HG03135 (cell line): ENCODE results near the gene MACROD2.
A peak's percentile ranks its signal among the peaks of the same experiment; 100 is the strongest.
"Not testable (repeated sequence)": the region's sequence is repeated elsewhere in the genome, so short reads cannot be mapped to it uniquely, and the experiment has no call there.

Experiments used
- ATAC-seq: cut with Tn5 transposase; IDR thresholded peaks from one replicate; pipeline ENCODE4 v1.9.1; 2021; ENCODE audit warnings: mild to moderate bottlenecking, moderate library complexity; ENCODE audit not compliant: unreplicated experiment

The MACROD2 gene

GRCh38 chr20:15179781-15180180, 1184.5 kb downstream of the MACROD2 start:
- ATAC-seq = no peak

DNA sequence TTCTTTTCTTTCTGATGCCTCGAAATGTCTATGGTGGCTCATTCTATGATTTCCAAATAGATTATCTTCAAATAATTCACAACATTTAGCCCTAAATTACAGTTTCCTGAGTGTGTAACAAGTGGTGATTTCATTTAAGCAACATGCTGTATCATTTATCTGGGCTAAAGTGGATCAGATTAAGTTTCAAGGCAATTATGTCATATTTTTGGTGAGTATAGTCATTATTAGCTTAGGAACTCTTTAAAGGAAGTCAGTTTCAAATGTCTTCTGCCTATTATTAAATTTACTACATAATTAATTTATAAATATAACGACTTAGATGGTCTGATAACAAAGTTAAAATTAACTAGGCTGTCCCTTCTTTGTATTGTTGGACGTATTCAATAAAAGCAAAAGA, 1190.0 kb downstream of the MACROD2 start:
- no peak for ATAC-seq

GRCh38 chr20:15185913-15186312, 1190.6 kb downstream of the MACROD2 start:
- ATAC-seq = no peak

DNA sequence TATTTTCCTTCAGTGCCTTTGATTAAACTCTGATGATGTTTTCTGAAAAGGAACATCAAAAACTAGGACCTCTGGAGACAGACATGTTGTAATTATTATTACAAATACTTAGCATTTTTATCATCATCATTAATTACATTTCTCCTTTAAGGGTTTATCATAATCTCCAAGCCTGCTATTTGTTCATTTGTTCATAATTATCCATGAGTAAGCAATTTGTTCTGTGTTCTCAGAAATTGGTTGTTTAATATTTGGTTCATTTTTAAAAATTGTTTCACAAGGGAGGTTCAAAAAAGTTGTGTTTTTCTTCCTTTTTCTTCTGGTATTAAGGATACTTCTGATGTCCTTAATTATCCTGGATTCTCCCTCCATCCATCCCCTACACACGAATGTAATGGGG, 1192.3 kb downstream of the MACROD2 start:
- no peak for ATAC-seq

DNA sequence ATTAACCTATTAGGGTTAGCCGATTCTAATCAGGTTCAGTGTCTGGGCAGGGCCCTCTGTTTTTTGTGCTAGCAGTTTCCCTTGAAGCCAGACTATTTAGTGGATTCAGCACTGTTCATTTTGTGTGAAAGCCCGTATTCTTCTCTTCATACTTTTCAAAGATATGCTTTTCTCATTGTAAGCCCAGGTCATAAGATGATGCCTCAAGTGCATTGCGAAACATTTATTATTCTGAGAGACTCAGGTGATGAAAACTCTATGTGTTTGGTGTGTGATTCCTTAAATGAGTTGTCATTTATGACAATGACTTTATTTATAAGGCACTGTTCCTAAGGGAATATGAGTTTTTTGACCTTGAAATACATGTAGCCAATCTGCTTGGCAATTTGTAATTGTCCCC, 1193.1 kb downstream of the MACROD2 start:
- no peak for ATAC-seq

GRCh38 chr20:15191082-15191723, 1195.9 kb downstream of the MACROD2 start:
- ATAC-seq = no peak

DNA sequence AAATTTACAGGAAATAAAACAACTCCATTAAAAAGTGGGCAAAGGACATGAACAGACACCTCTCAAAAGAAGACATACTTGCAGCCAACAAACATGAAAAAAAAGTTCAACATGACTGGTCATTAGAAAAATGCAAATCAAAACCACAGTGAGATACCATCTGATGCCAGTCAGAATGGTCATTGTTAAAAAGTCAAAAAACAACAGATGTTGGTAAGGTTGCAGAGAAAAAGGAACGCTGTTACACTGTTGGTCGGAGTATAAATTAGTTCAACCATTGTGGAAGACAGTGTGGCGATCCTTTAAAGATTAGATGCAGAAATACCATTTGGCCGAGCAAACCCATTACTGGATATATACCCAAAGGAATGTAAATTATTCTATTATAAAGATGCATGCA, 1200.1 kb downstream of the MACROD2 start:
- no peak for ATAC-seq

DNA sequence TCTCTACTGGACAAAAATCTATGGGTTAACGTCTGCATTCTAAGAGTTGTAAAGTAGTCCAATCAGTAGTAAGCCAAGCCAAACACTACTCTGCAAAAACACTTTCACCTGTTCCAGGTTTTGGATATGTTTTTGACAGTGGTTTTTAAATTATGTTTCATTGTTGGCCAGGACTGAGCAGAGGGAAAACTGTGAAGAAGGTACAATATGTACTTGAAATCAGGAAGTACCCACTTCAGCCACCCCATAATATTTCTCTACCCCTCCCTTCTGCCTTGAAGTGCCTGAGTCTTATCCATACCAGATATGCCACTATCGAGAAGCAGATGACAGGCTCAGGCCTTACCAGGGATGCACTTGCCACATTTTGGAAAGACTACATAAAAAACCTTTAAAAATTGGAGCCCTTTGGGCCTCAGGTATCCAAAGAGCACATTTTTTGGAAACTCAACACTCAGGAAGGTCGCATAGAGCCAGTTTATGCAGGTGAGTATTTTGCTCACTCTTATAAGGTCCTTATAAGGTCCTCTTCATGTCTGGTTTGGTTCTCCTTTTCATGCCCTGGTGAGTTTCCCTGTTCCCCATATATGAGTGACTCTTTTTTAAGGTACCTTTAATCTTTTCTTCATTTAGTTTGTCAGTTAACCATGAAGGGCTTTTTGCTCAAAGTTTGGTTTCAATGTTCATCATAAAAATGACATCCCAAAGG, 1201.4 kb downstream of the MACROD2 start:
- no peak for ATAC-seq

DNA sequence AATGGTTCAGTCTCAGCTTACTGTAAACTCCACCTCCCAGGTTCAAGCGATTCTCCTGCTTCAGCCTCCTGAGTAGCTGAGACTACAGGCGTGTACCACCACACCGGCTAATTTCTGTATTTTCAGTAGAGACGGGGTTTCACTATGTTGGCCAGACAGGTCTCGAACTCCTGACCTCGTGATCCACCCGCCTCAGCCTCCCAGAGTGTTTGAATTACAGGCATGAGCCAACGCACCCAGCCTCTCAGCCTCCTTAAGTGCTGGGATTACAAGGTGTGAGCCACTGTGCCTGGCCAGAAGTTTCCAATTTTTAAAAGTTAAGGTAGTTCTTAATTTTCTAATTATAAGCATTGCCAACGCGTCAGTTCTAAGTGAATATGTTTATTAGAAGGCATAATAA, 1202.7 kb downstream of the MACROD2 start:
- ATAC-seq = not testable (repeated sequence)

DNA sequence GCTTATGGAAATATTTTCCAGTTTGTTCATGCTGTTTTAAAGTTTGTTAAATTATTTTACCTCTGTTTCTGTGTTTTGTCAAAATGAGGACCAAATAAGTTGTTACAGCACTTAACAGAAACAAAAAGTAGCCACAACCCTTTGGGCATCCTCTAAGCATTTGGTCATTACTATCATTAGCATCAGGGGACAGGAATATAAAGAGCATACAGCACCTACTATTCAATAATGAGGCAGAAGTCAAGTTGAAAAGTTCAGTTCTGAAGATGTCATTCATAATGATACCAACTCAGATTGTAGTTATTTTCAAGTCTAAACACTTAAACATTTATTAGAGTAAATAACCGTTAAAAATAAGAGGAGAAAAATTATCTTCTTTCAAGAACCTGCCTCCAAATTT, 1204.4 kb downstream of the MACROD2 start:
- peak; percentile 56 for ATAC-seq

GRCh38 chr20:15200147-15200565, 1204.8 kb downstream of the MACROD2 start:
- ATAC-seq = peak; percentile 74

- ATAC-seq = no peak
Measured at GRCh38 chr20:15201602-15202001, 1206.3 kb downstream of the MACROD2 start.

- ATAC-seq = no peak
Measured at GRCh38 chr20:15204234-15204633, 1208.9 kb downstream of the MACROD2 start.

DNA sequence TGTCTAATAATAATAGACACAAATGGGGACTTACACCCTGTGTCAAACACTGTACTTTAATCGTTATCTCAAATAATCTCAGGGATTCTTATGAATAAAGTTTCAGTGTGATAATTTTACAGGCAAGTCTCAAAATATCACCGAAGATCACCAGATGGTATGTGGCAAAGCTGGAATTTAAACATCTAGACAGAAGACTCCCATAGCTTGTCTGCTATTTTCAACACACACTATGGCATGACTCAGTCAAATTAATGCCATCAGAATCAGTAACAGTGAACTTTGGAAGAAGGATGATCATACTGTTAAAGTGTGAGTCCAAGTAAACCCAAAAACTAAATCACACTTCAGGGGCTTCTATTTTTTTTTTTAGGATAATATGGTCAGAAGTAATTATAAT, 1209.7 kb downstream of the MACROD2 start:
- ATAC-seq = no peak

DNA sequence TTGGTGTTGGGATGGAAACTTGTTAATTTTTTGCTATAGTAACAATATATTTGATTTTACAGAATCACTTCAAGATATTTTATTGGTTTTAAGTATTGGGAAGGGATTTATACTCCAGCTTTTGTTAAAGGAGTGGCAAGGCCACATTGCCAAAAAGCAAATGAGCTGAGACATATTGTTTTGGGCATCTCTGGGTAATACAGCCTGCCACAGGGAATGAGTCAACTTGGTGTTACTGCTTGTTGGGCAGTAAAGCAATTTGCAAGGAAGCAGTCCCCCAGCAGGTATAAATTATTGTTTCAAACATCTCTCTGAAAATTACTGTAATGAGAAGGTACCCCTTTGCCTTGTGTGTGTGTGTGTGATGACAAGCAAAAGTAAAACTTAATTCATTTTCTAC, 1210.4 kb downstream of the MACROD2 start:
- ATAC-seq = no peak

GRCh38 chr20:15209537-15209936, 1214.2 kb downstream of the MACROD2 start:
- ATAC-seq = no peak

DNA sequence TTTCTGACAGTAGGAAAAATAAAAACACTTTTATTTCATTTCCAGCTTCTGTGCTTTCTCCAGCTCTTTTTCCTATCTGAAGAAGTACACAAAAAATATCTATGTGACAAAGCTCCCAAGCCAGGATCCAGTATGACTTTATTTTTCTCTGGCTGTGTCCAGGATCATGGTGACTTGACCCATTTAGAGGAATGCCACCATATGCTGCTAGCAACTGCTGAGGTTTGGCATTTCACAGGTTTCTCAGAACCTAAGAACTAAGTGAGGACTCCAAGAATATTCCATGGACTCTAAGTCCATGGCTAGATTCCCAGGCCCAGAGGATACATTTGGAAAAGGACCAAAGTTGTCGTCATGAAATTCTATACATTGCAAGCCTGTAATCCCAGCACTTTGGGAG, 1218.7 kb downstream of the MACROD2 start:
- ATAC-seq = no peak

DNA sequence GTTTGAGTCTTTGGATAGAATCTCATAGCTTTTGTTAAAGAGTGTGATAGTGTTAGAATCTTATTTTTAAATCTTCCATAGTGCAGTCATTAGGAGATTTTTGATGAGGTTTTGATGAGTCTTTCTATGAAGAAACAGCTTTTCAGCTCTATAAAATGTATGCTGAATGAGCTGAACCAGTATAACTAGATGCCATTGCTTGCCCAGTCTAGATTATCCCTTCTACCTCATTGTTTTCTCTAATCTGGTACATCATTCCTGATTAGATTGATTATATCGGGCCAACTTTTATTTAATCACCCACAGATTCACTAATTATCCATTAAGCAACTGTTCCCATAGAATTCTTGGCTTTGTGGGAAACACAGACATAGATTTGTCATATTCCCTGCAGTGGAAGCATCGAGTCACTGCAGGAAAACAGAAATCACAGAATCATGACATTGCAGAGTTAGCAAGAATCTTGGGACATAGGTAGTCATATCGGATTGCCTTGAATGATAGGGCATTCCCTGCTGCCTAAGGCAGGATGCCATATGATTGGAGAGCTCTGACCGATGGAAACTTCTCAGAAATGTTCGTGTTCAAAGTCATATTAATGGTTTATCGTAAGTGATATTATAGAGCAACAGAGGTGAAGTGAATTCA, 1224.8 kb downstream of the MACROD2 start:
- no peak for ATAC-seq

DNA sequence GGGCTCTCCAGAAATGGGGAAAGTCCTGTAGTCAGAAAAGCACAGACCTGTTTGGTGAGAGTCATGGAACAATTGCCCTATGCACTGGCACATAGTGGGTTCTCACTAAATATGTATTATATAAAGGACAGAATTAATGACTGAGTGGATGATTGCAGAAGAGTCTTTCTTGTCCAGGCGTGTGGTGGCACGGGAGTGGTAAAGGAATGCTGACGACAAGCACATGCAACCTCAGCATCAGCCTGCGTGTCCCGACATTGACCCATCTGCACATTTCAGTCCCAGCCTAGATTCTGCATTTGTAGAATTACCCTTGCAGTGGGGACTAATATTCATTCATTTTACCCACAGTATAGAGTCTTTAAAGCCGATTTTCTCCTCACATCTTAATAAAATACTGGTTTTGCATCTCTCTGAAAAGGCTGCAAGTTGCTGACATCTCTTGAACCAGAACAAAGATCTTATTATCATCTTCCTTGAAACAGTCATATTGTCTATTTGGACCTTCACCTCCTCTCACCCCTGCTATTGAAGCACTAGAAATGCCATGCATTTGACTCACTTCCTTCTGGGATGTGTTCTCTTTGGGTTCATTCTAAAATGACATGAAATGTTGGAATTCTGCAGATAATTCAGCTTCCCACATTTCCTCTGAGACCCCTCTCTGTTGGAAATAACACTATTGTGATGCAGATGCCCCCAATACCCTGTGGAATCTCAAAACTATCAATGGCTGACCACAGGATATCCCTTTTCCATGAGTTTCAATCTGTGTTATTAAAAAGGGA, 1225.7 kb downstream of the MACROD2 start:
- ATAC-seq = no peak

DNA sequence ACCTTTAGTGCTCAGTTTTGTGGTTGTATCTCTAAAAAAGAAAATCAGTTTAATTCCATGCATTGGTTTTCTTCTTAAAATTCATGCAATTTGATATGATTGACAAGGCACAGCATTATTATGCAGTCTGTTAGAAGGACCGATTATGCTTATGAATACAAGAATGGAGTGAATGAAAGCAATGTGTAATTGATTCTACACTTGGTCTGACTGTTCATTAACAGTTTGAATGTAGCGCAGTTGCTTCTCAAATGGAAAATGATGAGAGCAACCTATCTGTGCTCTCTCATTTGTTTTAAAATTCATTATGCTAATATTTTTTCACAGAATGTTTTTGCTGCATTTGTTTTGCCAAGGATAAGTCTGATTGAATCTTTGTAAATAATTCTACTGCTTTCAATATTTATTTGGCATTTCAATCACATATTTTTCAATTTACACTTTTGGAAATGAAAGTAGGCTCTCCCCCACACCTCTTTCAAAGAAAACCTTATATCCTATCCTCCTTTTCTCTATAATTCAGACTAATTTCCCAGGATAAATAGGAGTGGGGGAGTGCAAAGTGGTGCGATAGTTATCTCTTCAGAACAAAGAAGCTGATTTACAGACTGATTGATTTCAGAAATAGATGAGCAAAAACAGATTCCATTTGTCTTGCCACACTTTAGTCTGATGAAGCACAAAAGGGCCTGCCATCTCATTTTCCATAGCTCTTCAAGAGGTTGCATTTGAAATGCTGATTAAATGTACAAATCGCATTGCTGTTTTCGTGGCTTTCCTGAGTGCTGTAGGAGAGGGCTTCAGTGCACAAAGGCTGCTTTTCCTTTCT, 1227.4 kb downstream of the MACROD2 start:
- no peak for ATAC-seq

DNA sequence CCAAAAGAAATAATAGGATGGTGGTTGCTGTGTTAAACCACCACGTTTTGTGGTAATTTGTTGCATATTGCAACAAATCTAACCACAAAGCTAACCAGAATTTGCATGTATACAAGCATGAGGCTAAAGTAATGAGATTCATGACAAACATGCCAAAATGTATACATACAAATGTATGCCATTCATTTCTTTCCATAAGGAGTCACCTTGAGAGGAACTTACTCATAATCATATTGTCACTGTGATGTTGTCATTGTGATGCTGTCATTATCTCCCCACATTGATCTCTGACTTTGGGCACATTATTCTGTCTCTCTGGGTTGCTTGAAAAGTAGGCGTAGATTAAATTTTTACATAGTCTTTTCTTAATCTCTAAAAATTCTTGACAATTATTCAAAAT, 1228.9 kb downstream of the MACROD2 start:
- ATAC-seq = no peak
